Transverse colon (tissue), 4 donors: Measurements from ENCODE around the gene RNF115.

Experiments used
- POLR2A ChIP-seq: fragments of 450-650 bp; IDR thresholded peaks from one replicate; pipeline ENCODE4 v1.6.1; 2016; ENCODE audit warnings: antibody characterized with exemption, mild to moderate bottlenecking, moderate library complexity
- POLR2AphosphoS5 ChIP-seq, 3 donors: sonication (generic); formaldehyde crosslinking; IDR thresholded peaks; one replicate each; pipeline ENCODE4 v1.6.1; 2016; ENCODE audit warnings: antibody characterized with exemption in 3 of 3
- TF ChIP-seq, protein P1 (sequence below), 5 experiments: fragments of 200-600 bp in 3 of 5; fragments of 450-650 bp in 2 of 5; sonication (generic) in 3 of 5; IDR thresholded peaks; 1 replicate in 2 of 5; 2 replicates in 3 of 5; pipeline ENCODE4 v1.5.1; 2016 to 2017; ENCODE audit warnings: antibody characterized with exemption in 5 of 5, inconsistent platforms in 3 of 5, mild to moderate bottlenecking in 2 of 5, moderate library complexity in 1 of 5

DNA sequence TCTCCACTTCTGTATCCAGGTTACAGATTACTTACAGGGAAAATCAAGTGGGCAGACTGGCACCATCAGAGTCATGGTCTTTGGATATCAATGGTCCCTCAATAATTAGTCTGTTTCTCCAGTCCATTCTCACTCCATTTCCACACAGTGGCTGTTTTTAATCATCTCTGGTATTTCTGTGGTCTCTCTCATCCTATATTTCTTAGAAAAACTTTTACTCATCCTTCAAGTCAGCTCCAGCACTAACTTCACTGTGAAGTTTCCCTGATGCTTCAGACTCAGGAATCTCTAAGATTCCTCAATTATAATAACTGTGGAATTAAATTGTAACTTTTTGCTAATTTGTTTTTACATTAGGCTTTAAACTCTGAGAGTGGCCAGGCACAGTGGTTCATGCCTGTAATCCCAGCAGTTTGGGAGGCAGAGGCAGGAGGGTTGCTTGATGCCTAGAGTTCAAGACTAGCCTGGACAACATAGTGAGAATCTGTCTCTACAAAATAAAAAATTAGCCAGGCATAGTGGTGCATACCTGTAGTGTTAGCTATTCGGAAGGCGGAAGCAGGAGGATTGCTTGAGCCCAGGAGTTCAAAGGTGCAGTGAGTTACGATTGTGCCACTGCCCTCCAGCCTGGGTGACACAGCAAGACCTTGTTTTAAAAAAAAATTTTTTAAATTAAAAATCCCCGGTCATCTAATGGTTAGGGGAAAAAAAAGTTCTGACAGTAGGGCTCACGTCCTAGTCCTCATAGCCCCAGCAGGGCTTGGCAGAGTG, 94.0 kb downstream of the RNF115 start:
- TF ChIP-seq, protein P1, sequence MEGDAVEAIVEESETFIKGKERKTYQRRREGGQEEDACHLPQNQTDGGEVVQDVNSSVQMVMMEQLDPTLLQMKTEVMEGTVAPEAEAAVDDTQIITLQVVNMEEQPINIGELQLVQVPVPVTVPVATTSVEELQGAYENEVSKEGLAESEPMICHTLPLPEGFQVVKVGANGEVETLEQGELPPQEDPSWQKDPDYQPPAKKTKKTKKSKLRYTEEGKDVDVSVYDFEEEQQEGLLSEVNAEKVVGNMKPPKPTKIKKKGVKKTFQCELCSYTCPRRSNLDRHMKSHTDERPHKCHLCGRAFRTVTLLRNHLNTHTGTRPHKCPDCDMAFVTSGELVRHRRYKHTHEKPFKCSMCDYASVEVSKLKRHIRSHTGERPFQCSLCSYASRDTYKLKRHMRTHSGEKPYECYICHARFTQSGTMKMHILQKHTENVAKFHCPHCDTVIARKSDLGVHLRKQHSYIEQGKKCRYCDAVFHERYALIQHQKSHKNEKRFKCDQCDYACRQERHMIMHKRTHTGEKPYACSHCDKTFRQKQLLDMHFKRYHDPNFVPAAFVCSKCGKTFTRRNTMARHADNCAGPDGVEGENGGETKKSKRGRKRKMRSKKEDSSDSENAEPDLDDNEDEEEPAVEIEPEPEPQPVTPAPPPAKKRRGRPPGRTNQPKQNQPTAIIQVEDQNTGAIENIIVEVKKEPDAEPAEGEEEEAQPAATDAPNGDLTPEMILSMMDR (IDR thresholded peaks at IDR 0.05): no peak
- TF ChIP-seq POLR2AphosphoS5 (IDR thresholded peaks at IDR 0.05) (no peak), POLR2A (no peak)
